GF-D8 (cell line): ENCODE measurements around the gene MAGEF1.

Source experiments
- DNase-seq: peaks from one replicate; lab custom pipeline; 2025; lab: John Stamatoyannopoulos, UW

Gene MAGEF1, protein sequence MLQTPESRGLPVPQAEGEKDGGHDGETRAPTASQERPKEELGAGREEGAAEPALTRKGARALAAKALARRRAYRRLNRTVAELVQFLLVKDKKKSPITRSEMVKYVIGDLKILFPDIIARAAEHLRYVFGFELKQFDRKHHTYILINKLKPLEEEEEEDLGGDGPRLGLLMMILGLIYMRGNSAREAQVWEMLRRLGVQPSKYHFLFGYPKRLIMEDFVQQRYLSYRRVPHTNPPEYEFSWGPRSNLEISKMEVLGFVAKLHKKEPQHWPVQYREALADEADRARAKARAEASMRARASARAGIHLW

DNA sequence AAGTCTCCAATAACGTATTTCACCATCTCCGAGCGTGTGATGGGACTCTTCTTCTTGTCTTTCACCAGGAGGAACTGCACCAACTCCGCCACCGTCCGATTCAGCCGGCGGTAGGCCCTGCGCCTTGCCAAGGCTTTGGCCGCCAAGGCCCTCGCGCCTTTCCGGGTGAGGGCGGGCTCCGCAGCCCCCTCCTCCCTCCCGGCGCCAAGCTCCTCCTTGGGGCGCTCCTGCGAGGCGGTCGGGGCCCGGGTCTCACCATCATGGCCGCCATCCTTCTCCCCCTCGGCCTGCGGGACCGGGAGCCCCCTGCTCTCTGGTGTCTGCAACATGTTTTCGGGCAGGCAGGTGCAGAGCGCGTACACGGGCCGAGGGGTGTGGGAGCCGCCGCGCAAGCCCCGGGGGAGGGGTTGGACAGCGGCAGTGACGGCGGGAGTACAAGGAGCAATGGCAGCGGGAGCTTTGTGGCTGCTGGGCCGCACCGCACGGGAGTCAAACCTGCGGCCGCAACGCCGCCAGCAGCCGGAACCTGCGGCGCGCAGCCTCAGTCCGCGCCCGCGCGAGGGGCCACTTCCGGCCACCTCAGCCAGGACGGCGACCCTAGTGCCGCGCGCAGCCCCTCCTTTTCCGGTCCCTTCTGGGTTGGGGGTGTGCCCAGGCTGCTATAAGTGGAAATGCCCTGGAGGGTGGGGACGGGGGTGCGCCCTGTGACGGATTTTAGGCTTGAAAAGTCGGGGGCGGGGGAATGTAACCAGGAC, at the start of gene MAGEF1:
MAGEF1 (minus strand) TSS at position 572 of the 755 bp plus-strand sequence; CDS start at position 329, 243 bp downstream.
- DNase-seq: peak; percentile 34

DNA sequence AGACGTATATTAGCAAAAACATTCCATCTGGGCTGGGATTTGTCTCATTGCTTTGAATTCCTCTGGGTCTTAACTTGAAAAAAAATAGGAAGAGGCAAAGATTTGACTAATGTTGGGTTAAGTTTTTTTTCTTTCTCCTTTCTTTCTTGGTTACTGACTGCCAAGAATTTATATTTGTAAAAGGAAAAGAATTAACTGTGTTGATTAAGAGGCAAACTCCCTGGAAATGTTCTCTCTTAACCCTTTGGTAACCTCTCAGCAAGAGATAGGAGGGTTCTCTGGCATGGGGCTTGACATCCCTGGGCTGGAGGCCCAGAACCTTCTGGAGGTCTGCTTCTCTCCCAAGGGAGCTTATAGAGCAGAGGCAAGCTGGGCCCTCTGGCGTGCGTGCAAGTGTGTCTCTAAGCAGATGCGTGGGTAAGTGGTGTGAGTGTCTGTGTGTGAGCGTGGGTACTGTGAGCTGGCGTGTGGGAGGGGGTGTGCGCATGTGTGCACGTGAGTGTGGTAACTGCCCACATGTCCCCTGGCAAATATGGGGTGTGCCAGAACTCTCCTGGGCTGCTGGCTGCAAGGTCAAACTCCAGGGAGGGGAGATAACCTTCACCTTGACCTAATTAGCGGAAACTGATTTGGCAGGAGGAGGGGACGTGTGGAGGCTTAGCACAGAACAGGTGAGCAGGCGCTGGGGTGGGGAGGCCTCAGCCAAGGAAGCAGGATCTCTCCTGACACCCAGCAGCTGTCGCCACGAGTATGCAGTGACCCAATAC, 49.4 kb upstream of the MAGEF1 start:
- no peak for DNase-seq

DNA sequence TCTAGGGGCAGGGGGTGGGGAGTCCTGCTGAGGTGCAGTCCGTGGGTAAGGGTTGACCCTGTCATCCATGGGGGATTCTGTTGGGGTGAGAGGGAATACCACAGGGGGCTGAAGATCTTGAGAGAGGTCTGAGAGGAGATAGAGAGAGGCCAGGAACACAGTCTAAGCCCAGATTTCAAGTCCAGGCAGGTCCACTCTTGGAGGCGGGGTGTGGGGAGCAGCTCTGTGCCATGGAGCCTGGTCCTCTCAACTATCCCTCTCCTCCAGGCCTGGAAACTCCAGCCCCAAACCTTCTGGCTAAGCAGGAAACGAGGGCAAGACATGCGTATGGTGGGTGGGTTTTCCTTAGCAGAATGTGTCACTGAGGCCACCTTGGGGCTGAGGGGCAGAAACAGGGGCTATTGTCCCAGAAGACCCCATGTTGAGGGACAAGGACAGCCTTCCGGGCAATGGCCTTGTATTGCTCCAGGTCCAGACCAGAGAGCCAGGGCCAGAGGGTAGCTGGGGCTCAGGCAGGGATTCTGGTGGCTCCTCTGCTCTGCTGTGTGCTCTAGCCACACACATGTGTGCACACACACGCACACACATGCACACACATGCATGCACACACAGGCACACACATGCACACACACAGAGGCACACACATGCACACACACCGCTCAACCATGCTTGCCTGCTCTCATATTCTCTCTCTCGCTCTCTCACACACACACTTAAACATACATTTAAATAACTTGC, 48.6 kb upstream of the MAGEF1 start:
- no peak for DNase-seq

DNA sequence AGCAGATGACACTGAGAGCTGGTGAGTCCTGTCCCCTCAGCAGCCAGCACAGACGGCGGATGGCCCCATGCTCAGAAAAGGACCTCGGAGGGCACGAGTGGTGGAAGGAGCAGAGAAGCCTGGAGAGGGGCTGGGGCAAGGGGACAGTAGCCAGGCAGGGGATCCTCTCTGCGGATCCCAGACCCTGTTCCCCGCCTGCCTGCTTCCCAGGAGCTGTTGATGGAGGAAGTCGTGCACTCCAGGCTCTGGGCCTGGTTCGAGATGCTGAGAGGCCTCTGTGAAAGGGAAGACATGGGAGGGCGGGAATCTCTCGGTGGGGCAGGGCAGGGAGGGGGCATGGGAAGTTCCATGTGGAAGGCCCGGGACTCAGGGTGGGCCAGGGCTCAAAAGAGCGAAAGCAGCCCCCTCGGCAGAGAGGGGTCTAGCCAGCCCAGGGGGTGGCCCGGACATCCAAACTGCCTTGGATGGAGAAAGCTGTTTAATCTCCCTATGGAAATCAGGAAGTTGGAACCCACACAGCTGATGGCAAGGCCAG, 47.9 kb upstream of the MAGEF1 start:
- no peak for DNase-seq

DNA sequence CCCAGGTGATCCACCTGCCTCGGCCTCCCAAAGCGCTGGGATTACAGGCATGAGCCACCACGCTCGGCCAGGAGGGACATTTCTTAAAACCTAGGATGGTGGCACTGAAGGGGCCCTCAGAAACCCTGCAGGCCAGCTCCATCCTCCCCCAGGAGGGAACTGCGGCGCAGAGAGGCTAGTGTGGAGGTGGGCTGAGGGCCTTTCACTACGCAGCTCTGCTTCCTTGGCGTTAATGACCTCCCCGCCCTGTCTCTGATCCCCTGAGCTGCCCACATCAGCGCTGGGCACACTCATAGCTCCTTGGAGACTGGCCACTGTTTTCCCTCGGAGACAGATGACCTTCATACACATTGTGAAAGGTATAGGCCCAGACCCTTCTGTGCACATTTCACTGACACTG, 46.2 kb upstream of the MAGEF1 start:
- no peak for DNase-seq

DNA sequence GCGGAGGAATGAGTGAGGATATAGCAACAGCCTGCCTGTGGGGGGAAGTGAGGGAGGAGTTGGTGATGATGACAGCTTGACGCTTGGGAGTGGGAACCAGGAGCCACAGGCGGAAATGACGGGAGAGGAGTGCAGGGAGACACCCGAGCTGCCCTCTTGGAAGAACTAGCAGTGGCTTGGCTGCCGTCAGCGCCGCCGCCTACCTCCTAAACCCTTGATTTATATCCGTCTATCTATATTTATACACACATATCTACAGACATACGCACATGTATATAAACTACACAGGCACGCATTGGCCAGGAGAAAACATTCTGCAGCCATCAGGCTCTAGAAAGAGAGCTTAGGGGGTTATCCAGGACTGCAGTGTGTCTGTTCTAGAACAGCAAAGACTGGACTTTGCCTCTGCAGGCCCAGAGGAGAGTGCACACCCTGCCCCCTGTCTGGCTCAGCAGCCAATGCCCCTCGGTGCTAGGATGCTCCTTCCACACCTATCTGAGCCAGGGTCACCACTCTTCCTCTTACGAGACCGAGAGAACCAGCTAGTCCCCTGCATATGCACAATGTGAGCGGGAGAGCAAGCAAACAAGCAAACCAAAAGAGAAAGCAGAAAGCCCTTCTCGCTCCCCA, 45.3 kb upstream of the MAGEF1 start:
- no peak for DNase-seq

DNA sequence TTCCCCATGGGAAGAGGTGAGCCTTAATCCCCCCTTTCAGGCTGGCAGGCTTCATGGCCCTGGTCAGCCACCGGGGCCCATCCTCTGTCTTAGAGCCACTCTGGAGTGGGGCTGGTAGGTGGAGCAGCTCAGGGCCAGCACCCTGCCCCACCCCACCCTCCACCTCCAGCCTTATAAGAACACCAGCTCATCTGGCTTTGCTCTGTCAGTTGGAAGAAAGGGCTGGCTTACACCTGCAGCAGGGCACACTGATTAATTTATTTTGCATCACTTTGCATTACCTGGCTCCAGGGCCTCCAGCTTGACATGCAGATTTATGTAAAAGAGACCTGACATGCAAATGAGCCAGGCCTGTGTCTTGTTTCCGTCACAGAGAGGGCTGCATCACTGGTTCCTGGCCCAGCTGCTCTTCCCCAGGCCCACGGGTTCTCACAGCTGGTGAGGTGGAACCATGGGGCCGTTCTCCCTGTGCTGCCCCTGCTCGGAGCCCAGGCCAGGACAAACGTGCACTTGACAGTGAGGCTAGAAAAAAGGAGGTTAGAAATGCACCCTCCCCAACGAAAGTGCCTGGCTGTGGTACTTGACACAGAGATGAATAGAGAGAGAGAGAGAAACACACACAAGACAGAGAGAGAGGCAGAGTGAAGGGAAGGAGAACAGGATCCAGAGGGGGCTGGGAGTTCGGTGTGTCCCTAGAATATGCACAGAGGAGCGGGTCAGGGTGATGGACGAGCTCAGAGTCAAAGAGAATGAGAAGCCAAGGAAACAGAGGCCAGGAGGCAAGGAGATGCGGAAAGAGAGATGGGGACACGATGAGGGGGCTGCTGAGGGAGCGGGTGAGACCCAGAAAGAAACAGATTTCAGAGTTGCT, 44.5 kb upstream of the MAGEF1 start:
- DNase-seq: no peak

DNA sequence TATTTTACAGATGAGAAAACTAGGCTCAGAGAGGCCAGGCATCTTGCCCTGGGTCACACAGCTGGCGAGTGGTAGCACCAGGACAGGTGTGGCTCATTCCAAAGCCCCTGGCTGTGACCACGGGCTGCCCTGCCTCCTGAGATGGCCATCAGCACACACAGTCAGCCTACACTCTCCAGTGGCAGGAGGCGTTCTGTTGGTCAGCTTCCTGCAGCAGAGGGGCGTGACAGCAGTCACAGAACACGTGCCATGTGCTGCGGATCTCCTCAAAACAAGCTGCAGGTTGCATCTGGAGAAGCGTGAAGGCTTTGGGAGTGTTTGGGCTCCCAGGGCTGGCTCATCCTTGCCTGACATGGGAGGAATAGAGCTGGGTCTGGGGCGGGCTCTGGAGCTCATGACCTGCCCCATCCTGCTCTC, 43.5 kb upstream of the MAGEF1 start:
- DNase-seq: no peak

DNA sequence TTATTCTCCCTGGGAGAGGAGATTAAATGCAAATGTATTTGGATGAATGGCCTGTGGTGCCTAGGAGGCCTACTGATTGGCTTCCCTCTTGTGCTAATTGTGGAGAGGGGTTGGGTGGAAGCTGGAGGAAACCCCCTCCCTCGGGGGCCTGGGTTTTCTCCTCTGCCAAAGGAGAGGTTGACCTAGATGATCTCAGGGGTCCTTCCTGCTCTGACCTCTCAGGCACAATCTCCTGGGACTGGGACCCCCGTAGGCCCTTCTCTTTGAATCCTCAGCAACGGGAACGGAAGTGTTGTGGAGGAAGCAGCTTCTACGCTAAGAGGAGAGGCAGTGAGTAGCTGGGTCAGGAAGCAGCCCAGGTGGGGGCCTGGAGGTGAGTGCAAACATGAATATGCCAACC, 40.5 kb upstream of the MAGEF1 start:
- no peak for DNase-seq

DNA sequence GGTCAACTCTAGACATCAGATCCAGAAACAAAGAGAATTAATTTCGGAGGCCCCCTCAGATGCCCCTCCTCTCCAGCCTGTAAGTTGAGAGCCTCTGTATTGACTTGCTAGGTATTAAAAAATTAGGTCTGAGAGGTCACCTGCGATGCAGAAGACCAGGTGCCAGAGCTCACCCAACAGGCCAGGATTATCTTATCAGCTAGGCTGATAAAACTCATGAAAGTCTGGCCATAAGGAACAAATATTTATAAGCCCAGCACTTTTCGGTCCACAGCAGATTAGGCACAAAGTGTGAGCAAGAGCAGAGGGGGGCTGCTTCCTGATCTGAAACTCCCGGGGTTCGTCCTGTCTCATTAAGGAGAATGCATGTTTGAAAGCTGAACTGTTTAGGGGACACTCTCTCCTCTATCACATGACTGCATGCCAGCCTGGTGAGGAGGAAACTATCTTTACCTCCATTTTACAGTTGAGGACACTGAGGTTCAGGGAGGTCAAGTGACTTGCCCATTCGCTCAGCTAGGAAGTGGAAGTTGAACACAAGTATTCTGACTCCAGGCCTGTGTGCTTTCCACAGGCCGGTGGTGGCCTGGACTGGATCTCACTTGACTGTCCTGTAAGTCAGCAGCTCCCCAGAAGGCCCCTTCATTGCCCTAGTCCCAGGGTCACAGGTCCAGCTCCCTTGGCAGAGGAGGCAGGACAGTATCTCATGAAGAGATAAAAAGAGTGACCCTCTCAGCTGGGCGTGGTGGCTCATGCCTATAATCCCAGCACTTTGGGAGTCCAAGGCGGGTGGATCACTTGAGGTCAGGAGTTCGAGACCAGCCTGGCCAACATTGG, 39.6 kb upstream of the MAGEF1 start:
- no peak for DNase-seq

DNA sequence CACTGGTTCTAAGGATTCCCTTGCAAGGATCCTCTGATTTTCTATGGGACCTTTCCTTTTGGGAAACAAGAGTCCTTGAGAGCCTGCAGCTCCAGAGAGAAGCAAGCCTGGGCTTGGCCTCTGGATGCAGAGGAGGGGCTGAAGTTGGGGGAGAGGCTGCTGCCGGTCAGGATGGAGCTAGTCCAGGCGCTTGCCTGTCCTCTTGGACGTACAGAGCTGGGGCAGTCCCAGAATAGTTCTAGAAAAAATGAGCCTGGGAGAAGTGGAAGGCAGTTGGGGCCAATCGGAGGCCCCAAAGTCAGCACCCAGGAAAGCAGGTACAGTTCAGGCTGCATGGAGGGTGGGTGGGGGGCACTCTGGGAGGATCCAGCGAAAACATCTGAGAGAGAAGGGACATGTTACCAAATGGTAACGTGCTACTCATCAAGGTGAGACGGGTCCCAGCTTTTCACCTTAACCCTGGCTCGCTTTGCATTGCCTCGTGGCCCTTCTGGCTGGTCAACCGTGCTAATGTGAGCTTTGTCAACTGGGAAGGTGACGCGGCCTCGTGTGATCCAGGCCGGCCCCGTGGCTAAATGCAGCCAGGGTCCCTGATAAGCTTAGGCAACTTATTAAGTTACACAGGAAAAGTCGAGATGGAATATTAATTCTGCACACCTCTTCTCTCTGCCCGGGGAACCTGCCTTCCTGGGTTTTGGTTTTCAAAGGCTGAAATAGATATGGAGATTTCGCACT, 38.7 kb upstream of the MAGEF1 start:
- no peak for DNase-seq

DNA sequence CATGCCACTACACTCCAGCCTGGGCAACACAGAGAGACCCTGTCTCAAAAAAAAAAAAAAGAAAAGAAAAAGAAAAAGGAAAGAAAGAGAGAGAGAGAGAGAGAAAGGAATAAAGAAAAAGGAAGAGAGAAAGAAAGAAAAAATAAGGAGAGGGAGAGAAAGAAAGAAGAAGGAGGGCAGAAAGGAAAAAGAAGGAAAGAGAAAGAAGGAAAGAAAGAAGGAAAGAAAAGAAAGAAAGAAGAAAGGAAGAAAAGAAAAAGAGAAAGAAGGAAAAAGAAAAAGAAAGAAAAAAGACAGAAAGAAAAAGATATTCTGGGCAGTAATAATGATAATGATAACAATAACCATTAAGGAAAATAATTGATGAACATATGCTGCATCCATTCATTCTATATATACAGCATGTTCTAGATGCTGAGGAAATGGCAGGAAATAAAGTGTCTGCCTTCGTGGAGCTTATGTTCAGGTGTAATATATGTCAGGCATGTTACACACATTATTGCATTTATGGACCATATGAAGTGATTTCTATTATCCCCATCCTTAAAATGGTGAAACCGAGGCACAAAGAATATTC, 37.4 kb upstream of the MAGEF1 start:
- DNase-seq: no peak

DNA sequence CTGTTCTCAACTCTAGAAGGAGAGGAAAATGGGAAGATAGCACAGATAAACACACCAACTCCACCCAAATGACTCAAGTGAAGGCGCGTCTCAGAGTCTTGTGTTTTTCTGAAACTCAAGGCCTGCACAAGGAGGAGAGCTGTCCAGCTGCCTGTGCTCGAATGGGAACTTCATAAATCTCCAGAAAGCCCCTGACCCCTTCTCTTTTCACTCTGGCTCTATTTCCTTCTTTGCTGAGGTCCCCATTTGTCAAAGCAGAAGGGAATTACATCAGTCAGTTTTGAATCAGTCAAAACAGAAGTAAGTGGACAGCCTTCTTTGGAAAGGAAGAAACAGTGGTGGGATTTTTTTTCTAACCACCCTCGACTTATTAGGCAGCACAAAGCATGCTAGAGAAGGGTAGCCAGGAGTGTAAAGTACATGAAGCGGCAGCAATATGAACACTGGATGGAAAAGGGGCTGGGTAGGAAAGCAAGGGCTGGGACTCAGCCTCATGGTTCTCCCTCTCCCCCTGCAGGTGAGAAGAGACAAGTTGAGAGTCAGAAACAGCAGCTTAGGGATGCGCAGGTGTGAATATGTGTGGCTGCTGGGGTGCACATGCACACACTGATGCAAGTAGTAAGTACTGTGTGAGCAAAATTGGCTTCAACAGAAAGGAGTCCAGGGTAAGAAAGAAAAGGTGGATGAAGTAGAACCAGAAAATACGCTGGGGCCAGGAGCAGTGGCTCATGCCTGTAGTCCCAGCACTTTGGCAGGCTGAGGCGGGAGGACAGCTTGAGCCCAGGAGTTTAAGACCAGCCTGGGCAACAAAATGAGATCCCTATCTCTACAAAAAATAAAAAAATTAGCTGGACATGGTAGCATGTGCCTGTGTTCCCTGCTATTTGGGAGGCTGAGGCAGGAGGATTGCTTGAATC, 36.6 kb upstream of the MAGEF1 start:
- DNase-seq: no peak

DNA sequence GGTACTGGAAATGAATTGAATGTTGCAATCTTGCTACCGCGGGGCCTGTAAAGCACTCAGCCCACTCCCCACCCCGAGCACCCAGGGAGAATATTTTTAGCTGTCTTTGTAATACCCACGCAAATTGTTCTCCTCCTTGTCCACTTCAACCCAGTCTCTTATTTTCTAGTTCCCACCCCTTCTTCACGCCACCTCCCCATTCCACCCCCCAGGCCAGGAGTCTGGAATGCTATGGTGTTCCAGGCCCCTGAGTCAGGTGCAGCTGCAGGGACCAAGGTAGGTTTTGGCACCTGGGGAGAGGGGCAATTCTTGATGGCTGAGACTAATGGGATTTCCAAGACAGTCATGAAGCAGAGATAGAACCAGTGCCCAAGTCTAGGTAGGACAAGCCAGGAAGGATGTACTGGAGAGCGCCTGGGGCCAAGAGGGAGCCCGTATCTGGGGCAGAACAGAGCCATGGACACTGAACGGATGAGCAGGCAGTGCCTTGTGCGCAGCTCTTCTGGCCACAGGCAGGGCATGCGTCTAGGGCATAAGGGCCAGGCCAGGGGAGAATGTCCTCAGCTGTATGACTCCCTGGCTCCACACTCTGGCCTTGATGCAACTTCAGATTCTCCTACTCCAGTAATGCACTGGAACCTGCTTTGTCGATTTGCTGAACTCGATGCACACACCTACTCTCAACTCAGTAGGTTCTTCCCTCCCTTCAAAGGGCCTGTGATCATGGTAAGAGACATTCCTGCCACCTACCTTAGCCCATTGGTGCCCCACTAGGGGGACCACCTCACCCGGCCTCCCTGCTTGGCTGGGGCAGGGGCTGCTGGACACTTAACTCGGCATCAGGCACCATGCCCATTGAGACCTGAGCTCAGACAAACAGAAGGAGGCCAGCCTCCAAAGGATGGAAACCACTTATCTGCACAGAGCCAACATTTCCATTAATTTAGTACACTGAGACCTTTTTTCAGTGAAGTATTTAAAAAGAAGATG, 34.6 kb upstream of the MAGEF1 start:
- DNase-seq: no peak

DNA sequence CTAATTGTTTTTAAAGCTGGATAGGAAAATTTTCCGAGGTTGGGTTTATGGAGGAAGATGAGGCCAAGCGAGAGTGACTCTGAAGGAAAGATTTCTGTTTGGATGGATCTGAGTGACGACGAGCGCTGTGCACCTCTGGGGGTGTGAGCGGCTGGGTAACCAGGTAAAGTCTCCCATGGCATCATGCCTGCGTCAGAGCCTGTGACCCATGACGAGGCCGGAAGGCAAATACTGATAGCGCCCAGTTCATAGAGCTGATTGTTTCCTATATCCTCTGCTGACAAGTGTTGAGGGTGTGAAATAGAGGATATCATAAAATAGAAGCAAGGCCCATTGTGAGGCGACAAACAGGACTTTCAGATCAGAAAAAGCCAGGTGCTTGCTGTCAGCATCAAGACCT, 33.7 kb upstream of the MAGEF1 start:
- DNase-seq: no peak

DNA sequence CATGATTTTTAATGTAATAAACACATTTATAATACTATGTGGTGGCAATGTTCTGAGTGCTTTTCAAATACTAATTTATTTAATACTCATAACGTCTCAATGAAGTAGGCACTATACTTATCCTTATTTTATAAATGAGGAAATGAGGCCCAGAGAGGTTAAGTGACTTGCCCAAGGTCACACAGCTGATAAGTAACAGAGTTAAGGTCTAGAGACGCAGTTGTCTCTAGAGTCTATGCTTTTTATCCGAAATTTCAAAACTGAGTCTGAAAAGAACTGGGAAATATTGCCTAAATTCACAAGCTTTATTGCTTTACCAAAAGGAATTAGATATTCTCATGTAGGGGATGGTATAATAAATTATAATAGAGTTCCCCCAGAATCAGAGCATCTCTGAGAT, 31.4 kb upstream of the MAGEF1 start:
- no peak for DNase-seq
